Measurements from ENCODE around the gene POLR3E.

GRCh38 chr16:22299036-22299435 lies 1.8 kb downstream of the POLR3E start:
- TF ChIP-seq CTCF (IDR thresholded peaks at IDR 0.05; ENCODE audit: insufficient read depth, low read depth, low read length), result no peak
- no peak for TF ChIP-seq EZH2 (IDR thresholded peaks at IDR 0.05; ENCODE audit: insufficient read depth, low read length)

Measured in astrocyte (in vitro differentiated cells and primary cell).